ENCODE measurements around the gene NSG1. TPM values are rescaled to one million over a fixed set of nuclear protein-coding genes. Genes with fewer than 3 reads are reported as not detected.
A peak's percentile ranks its signal among the peaks of the same experiment; 100 is the strongest.

The NSG1 gene
- total RNA-seq, 1 donor from 2014 or later: 71.9 TPM

- peaks cover 8% of the 10 kb centered on the region for H3K36me3 Mint-ChIP-seq
- peaks cover 54% of the 10 kb centered on the region for H3K27me3 Mint-ChIP-seq
- peak overlapping the region; percentile 59 for H3K27ac Mint-ChIP-seq
- peak overlapping the region; percentile 88 for H3K4me3 Mint-ChIP-seq
- peaks cover 9% of the 10 kb centered on the region for H3K4me1 Mint-ChIP-seq (ENCODE audit: unreplicated experiment)
- DNase-seq (ENCODE audit: extremely low spot score, unreplicated experiment): no peak
- no peaks in the 10 kb centered on the region for H3K9me3 Mint-ChIP-seq
- TF ChIP-seq CTCF (conservative IDR thresholded peaks at IDR 0.05): no peak
Observed at GRCh38 chr4:4386296-4386735, 586 bp upstream of the NSG1 start.

GRCh38 chr4:4387531-4388310, 819 bp downstream of the NSG1 start:
- Mint-ChIP-seq H3K36me3 (peaks cover 8% of the 10 kb centered on the region), H3K27ac (peak overlapping the region; percentile 85), H3K4me1 (ENCODE audit: unreplicated experiment) (peaks cover 9% of the 10 kb centered on the region), H3K9me3 (no peaks in the 10 kb centered on the region), H3K27me3 (peaks cover 44% of the 10 kb centered on the region), H3K4me3 (peak overlapping the region; percentile 87)
- TF ChIP-seq CTCF (conservative IDR thresholded peaks at IDR 0.05): no peak
- DNase-seq (ENCODE audit: extremely low spot score, unreplicated experiment): no peak

GRCh38 chr4:4388311-4388790, 1.4 kb downstream of the NSG1 start:
- TF ChIP-seq CTCF (conservative IDR thresholded peaks at IDR 0.05): no peak
- peak overlapping the region; percentile 87 for H3K4me3 Mint-ChIP-seq
- H3K27me3 Mint-ChIP-seq: peaks cover 38% of the 10 kb centered on the region
- peaks cover 9% of the 10 kb centered on the region for H3K4me1 Mint-ChIP-seq (ENCODE audit: unreplicated experiment)
- DNase-seq (ENCODE audit: extremely low spot score, unreplicated experiment): no peak
- peaks cover 8% of the 10 kb centered on the region for H3K36me3 Mint-ChIP-seq
- peak overlapping the region; percentile 85 for H3K27ac Mint-ChIP-seq
- H3K9me3 Mint-ChIP-seq: no peaks in the 10 kb centered on the region

GRCh38 chr4:4388836-4389575, 2.1 kb downstream of the NSG1 start:
- no peak for TF ChIP-seq CTCF (conservative IDR thresholded peaks at IDR 0.05)
- Mint-ChIP-seq H3K4me3 (peak overlapping the region; percentile 87), H3K36me3 (peaks cover 13% of the 10 kb centered on the region), H3K27ac (peak overlapping the region; percentile 40), H3K9me3 (no peaks in the 10 kb centered on the region), H3K4me1 (ENCODE audit: unreplicated experiment) (peaks cover 9% of the 10 kb centered on the region), H3K27me3 (peaks cover 31% of the 10 kb centered on the region)
- no peak for DNase-seq (ENCODE audit: extremely low spot score, unreplicated experiment)

- peaks cover 21% of the 10 kb centered on the region for H3K27me3 Mint-ChIP-seq
- peaks cover 16% of the 10 kb centered on the region for H3K36me3 Mint-ChIP-seq
- DNase-seq (ENCODE audit: extremely low spot score, unreplicated experiment): no peak
- H3K9me3 Mint-ChIP-seq: no peaks in the 10 kb centered on the region
- no peak for TF ChIP-seq CTCF (conservative IDR thresholded peaks at IDR 0.05)
- H3K4me3 Mint-ChIP-seq: no peak overlapping the region
- peaks cover 6% of the 10 kb centered on the region for H3K4me1 Mint-ChIP-seq (ENCODE audit: unreplicated experiment)
- H3K27ac Mint-ChIP-seq: no peak overlapping the region
Observed at GRCh38 chr4:4390046-4390445, 3.1 kb downstream of the NSG1 start.
